Mucosa of rectum (tissue), 2 donors: ENCODE data around the gene TMEM151B.

Experiments used
- H3K27ac ChIP-seq, 2 donors: one replicate each; pipeline ENCODE4 v1.7.0; 2013; ENCODE audit warnings: inconsistent platforms in 2 of 2, low read depth in 2 of 2, low read length in 2 of 2
- H3K27me3 ChIP-seq, 2 donors: one replicate each; pipeline ENCODE4 v1.7.0; 2013; ENCODE audit warnings: low read length in 2 of 2; ENCODE audit not compliant: control insufficient read depth in 2 of 2, insufficient read depth in 2 of 2
- H3K36me3 ChIP-seq, 2 donors: one replicate each; pipeline ENCODE4 v1.7.0; 2013; ENCODE audit warnings: low read length in 2 of 2; ENCODE audit not compliant: control insufficient read depth in 2 of 2, insufficient read depth in 2 of 2
- H3K4me1 ChIP-seq, 2 donors: one replicate each; pipeline ENCODE4 v1.7.0; 2013; ENCODE audit warnings: low read length in 2 of 2, mild to moderate bottlenecking in 1 of 2; ENCODE audit not compliant: control insufficient read depth in 2 of 2, insufficient read depth in 2 of 2
- H3K4me3 ChIP-seq, 2 donors: one replicate each; pipeline ENCODE4 v1.7.0; 2013; ENCODE audit warnings: low read length in 2 of 2
- H3K9ac ChIP-seq, 2 donors: one replicate each; pipeline ENCODE4 v1.7.0; 2013; ENCODE audit warnings: low read length in 2 of 2, low read depth in 1 of 2, mild to moderate bottlenecking in 1 of 2
- H3K9me3 ChIP-seq, 2 donors: one replicate each; pipeline ENCODE4 v1.7.0; 2013; ENCODE audit warnings: low read length in 2 of 2; ENCODE audit not compliant: control insufficient read depth in 2 of 2
- donor health status: healthy.
- donor health status: Normal muscosa, but diverticular disease.

Gene TMEM151B

DNA sequence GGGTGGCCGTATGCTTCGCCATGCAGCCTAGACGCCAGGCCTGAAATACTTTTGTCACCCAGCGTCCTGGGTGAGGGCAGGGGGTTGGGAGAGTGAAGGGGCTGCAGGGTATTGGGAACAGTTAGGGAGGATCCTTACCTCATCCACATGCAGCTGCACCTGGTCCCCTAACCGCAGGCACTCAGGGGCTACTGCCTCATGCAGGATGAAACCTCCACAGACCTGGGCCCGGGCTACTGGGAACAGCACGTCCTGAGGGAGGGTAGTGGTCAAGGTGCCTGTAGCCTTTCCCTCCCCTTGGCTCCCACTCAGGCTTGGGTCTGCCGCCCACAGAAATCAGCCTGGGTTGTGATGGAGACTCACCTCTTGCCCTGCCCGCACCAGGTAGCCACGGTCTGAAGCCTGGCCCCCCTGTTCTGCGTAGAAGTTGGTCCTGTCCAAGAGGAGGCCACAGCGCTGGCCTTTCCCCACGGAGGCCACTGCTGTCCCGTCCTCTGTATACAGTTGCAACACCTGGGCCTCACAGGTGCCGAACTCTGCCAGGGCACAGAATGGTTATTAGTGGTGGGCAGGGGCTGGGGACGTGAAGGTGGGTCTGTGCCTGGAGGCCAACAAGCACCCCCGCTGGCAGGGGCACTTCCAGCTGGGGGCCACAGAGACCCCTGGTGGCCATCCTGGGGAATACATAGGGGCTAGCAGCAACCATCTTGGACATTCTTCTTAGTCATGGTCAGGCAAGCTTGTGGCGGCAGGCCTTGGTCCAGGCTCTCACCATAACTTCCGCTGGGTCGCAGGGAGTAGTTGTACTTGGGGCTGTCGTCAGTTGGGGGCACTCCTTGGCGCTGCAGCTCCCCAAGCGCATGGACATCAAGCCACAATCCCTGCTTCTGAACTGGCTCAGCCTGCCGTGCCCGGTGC is 34.3 kb downstream of the TMEM151B start:
- no peak overlapping the region for H3K9ac ChIP-seq
- H3K36me3 ChIP-seq: peaks cover 74 to 77% of the 10 kb centered on the region in 2 donors

DNA sequence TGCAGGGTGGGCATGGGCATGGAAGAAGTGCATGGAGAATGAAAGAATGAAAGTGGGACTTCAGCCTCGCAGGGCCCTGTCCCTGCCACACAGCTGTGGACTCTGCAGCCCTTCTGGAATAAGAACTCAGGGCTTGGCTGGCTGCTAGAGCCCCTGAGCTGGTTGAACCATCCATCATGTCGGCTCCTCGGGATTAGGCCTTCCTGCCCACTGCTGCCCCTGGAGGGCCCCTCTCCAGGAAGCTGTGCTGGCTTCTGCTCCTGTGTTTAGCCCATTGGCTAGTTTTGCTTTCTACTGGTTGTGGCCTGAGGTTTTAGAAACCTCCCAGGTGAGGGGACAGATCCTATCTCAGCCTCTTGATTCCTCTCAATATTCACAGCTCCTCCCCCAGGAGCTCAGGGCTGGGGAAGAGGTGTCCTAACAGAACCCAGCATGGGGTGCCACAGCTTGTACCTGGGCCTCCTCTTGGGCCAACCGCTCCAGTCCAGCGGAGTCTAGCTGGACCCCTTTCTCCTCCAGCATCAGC is 35.0 kb downstream of the TMEM151B start:
- no peak overlapping the region for H3K4me3 ChIP-seq
- no peaks in the 10 kb centered on the region for H3K9me3 ChIP-seq
- peaks cover 3 to 4% of the 10 kb centered on the region in 2 donors for H3K4me1 ChIP-seq
- no peaks in the 10 kb centered on the region for H3K27me3 ChIP-seq
- peaks cover 81% of the 10 kb centered on the region in 2 donors for H3K36me3 ChIP-seq
- no peak overlapping the region for H3K27ac ChIP-seq
- H3K9ac ChIP-seq: no peak overlapping the region

More for the DNA sequence above, 34.3 kb downstream of the TMEM151B start:
- Histone ChIP-seq H3K9me3 (no peaks in the 10 kb centered on the region), H3K27me3 (no peaks in the 10 kb centered on the region), H3K4me1 (no peaks in the 10 kb centered on the region), H3K4me3 (no peak overlapping the region), H3K27ac (no peak overlapping the region)

DNA sequence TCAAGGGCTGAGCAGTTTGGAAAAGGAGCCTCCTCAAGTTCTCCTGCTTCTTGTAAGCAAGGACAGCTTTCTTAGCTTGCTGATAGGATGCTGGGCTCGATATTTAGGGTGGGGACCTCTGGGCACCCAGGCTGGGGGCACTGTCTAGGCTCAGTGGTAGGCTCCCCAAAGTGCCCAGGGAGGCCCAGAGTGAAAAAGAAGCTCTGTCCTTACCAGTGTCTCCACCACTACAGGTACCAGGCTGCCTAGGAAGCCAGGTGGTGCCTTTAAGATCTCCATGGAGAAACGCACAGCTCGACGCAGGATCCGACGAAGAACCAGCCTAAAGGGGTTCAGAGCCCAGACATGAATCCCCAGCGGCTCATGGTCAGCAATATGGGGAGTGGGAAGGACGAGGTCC is 36.5 kb downstream of the TMEM151B start:
- Histone ChIP-seq H3K27me3 (no peaks in the 10 kb centered on the region), H3K36me3 (peaks cover 79 to 82% of the 10 kb centered on the region in 2 donors)

DNA sequence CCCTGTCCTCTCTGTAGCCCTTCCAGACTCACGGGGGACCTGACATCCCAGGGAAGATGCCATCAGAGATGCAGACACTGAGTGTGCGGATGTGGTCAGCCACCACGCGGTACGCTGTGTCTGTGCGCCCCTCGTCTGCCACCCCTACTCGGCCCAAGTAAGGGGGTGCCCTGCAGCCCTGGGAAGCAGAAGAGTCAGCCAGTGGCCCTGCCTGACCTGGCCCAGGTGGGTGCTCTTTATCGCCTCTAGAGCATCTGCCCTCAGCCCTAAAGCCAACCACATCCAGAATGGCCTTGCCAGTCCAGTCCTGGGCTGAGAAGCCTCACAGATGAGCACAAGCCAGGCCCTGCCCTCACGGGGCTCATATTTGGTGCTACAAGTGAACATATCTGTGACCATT is 37.0 kb downstream of the TMEM151B start:
- H3K27ac ChIP-seq: no peak overlapping the region

More for the DNA sequence above, 36.5 kb downstream of the TMEM151B start:
- no peaks in the 10 kb centered on the region for H3K9me3 ChIP-seq
- no peak overlapping the region for H3K27ac ChIP-seq
- H3K4me1 ChIP-seq: peaks cover 3 to 11% of the 10 kb centered on the region in 2 donors
- H3K9ac ChIP-seq: no peak overlapping the region
- H3K4me3 ChIP-seq: no peak overlapping the region

DNA sequence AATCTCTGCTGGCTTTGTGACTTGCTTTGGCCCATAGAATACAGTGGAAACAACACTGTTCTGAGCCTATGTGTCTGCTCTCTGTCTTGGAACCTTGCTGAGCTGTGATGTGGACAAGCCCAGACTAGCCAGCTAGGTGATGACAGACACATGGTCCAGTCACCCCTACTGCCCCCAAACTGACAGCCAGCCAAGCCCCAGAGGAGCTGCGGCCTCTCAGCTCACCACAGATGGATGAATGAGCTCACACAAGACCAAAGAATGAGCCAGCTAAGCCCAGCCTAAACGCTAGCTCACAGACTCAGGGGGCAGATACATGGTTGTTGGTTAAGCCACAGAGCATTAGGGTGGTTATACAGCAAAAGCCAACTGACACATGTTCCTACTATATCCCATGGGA is 38.8 kb downstream of the TMEM151B start:
- peaks cover 56 to 60% of the 10 kb centered on the region in 2 donors for H3K36me3 ChIP-seq
- H3K27ac ChIP-seq: no peak overlapping the region
- H3K9me3 ChIP-seq: no peaks in the 10 kb centered on the region
- H3K9ac ChIP-seq: no peak overlapping the region
- peaks cover 9 to 17% of the 10 kb centered on the region in 2 donors for H3K4me1 ChIP-seq
- no peaks in the 10 kb centered on the region for H3K27me3 ChIP-seq
- no peak overlapping the region for H3K4me3 ChIP-seq

More for the DNA sequence above, 37.0 kb downstream of the TMEM151B start:
- H3K9ac ChIP-seq: no peak overlapping the region
- H3K27me3 ChIP-seq: no peaks in the 10 kb centered on the region
- H3K4me3 ChIP-seq: no peak overlapping the region
- H3K36me3 ChIP-seq: peaks cover 74 to 77% of the 10 kb centered on the region in 2 donors
- H3K9me3 ChIP-seq: no peaks in the 10 kb centered on the region
- peaks cover 5 to 14% of the 10 kb centered on the region in 2 donors for H3K4me1 ChIP-seq

DNA sequence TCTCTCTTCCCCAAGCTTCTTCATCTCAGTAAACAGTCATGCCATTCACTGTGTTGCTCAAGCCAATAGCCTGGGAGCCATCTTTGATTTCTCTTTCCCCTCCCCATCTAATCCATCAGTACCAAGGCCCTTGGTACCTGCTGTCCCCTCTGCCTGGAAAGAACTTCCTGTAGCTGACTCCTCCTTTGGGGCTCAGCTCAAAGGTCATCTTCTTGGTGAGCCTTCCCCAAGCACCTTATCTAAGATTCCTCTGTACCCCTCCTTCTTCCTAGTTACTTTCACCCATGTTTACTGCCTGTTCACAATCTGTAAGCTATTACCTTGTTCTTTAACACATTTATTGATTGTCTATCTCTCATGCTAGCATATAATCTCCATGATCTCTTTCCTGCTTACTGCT is 39.4 kb downstream of the TMEM151B start:
- Histone ChIP-seq H3K4me1 (peaks cover 9 to 17% of the 10 kb centered on the region in 2 donors), H3K27ac (no peak overlapping the region), H3K9me3 (no peaks in the 10 kb centered on the region), H3K4me3 (no peak overlapping the region), H3K27me3 (no peaks in the 10 kb centered on the region), H3K9ac (no peak overlapping the region), H3K36me3 (peaks cover 51 to 55% of the 10 kb centered on the region in 2 donors)

DNA sequence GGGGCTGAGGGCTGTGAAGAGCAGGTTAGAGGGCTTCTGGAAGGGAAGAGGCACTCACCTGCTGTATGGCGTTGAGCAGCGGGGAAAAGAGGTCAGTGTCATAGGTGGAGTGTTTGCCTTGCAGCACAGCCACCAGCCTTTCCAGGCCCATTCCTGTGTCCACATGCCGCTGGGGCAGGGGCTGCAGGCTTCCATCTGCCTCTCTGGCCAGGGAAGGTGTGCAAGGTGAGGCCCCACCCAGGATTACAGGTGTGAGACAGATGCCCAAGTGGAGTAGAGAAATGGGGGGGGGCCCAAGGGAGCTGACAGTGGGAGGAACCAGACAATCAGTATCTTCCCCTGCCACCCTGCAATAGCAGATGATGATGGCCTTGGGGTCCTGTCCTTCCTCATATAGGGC is 40.0 kb downstream of the TMEM151B start:
- peaks cover 47 to 49% of the 10 kb centered on the region in 2 donors for H3K36me3 ChIP-seq
- no peak overlapping the region for H3K4me3 ChIP-seq
- H3K9ac ChIP-seq: peak overlapping the region in 1 of 2 donors; percentile 5
- H3K4me1 ChIP-seq: peaks cover 9 to 17% of the 10 kb centered on the region in 2 donors
- H3K9me3 ChIP-seq: no peaks in the 10 kb centered on the region
- no peaks in the 10 kb centered on the region for H3K27me3 ChIP-seq
- peak overlapping the region in 1 of 2 donors; percentile 58 for H3K27ac ChIP-seq

DNA sequence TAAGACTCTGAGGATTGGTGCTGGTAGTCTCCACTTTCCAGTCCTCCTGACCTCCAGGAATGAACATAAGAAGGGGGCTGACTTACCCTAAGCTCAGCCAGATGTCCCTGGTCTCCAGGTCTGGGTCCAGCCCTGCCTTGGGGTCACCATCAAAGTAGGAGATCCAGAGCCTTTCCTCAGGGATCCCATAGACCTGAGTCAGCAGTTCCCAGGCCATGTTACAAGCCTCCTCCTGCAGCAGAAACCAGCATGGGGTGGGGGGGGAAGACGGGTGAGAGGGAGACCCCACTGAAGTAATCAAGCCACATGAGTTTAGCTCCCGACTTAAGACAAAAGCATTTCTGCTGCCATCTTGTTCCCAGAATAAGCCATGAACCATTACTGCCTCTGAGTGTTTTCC is 41.1 kb downstream of the TMEM151B start:
- Histone ChIP-seq H3K27me3 (no peaks in the 10 kb centered on the region), H3K36me3 (peaks cover 36 to 39% of the 10 kb centered on the region in 2 donors), H3K27ac (no peak overlapping the region), H3K4me1 (peaks cover 9 to 17% of the 10 kb centered on the region in 2 donors), H3K9me3 (no peaks in the 10 kb centered on the region), H3K9ac (no peak overlapping the region), H3K4me3 (no peak overlapping the region)

DNA sequence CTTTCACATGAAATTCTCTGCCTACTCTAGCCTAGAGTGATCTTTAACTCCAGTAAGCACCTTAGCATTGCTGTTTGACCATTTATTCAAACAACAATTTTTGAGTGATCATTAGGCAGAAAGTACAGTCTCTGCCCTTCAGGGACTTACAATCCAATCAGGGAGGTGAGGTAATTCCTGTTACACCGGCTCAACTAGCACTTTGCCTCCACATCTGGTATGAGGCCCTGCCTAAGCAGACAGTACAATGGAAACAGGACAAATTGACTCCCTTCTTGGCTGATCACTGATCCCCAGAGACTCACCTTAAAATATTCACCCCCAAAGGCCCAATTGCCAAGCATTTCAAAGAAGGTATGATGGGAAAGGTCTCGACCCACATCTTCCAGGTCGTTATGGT is 41.5 kb downstream of the TMEM151B start:
- no peaks in the 10 kb centered on the region for H3K27me3 ChIP-seq
- H3K9me3 ChIP-seq: no peaks in the 10 kb centered on the region
- H3K4me3 ChIP-seq: peak overlapping the region in 1 of 2 donors; percentile 91
- H3K9ac ChIP-seq: no peak overlapping the region
- peaks cover 9 to 17% of the 10 kb centered on the region in 2 donors for H3K4me1 ChIP-seq
- H3K27ac ChIP-seq: no peak overlapping the region
- peaks cover 31 to 37% of the 10 kb centered on the region in 2 donors for H3K36me3 ChIP-seq
